ENCODE data around the gene CDK14.

DNA sequence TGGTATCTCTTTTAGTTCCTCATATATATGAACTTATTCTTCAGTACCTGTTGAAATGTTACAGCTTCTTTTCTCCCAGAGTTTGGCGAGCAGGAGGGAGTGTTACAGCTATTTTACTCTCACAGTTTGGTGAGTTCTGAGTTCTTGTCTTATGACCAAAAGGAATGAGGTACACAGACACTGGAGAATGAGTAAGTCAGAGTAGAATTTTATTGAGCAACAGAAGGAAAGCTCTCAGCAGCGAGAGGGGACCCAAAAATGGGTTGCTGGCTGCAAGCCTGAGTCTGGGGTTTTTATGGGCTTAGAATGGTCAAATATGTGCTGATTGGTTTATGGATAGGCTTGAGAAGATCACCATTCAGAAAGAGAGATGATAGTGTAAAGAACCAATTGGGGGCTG is 175.2 kb downstream of the CDK14 start:
- TF ChIP-seq, protein P1, sequence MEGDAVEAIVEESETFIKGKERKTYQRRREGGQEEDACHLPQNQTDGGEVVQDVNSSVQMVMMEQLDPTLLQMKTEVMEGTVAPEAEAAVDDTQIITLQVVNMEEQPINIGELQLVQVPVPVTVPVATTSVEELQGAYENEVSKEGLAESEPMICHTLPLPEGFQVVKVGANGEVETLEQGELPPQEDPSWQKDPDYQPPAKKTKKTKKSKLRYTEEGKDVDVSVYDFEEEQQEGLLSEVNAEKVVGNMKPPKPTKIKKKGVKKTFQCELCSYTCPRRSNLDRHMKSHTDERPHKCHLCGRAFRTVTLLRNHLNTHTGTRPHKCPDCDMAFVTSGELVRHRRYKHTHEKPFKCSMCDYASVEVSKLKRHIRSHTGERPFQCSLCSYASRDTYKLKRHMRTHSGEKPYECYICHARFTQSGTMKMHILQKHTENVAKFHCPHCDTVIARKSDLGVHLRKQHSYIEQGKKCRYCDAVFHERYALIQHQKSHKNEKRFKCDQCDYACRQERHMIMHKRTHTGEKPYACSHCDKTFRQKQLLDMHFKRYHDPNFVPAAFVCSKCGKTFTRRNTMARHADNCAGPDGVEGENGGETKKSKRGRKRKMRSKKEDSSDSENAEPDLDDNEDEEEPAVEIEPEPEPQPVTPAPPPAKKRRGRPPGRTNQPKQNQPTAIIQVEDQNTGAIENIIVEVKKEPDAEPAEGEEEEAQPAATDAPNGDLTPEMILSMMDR (IDR thresholded peaks at IDR 0.05), result no peak
- TF ChIP-seq POLR2AphosphoS5 (IDR thresholded peaks at IDR 0.05), result no peak

Measured in stomach (tissue), 4 donors.